Measurements from ENCODE around the gene TBC1D16.
A peak's percentile ranks its signal among the peaks of the same experiment; 100 is the strongest.
"Not testable (repeated sequence)": the region's sequence is repeated elsewhere in the genome, so short reads cannot be mapped to it uniquely, and the experiment has no call there.

TBC1D16 gene

GRCh38 chr17:79974566-79975497 is 60.8 kb downstream of the TBC1D16 start:
- no peak for DNase-seq (ENCODE audit: low spot score)

GRCh38 chr17:79971651-79972050 is 64.0 kb downstream of the TBC1D16 start:
- DNase-seq (ENCODE audit: low spot score) = no peak

GRCh38 chr17:79970576-79971068 is 65.0 kb downstream of the TBC1D16 start:
- DNase-seq (ENCODE audit: low spot score) = peak; percentile 85

- no peak for DNase-seq (ENCODE audit: low spot score)
Observed at GRCh38 chr17:79969906-79970305, 65.8 kb downstream of the TBC1D16 start.

- DNase-seq (ENCODE audit: low spot score) = no peak
Observed at GRCh38 chr17:79968116-79968515, 67.6 kb downstream of the TBC1D16 start.

GRCh38 chr17:79966681-79967080 is 69.0 kb downstream of the TBC1D16 start:
- no peak for DNase-seq (ENCODE audit: low spot score)

GRCh38 chr17:79965806-79966205 is 69.9 kb downstream of the TBC1D16 start:
- peak; percentile 77 for DNase-seq (ENCODE audit: low spot score)

- DNase-seq (ENCODE audit: low spot score) = not testable (repeated sequence)
Observed at GRCh38 chr17:79962467-79962866, 73.2 kb downstream of the TBC1D16 start.

- DNase-seq (ENCODE audit: low spot score) = not testable (repeated sequence)
Observed at GRCh38 chr17:79961567-79961966, 74.1 kb downstream of the TBC1D16 start.

- DNase-seq (ENCODE audit: low spot score) = no peak
Observed at GRCh38 chr17:79960788-79961522, 74.7 kb downstream of the TBC1D16 start.

GRCh38 chr17:79959042-79959441 is 76.6 kb downstream of the TBC1D16 start:
- no peak for DNase-seq (ENCODE audit: low spot score)

- DNase-seq (ENCODE audit: low spot score) = no peak
Observed at GRCh38 chr17:79956853-79957252, 78.8 kb downstream of the TBC1D16 start.

GRCh38 chr17:79956441-79956735 is 79.3 kb downstream of the TBC1D16 start:
- not testable (repeated sequence) for DNase-seq (ENCODE audit: low spot score)

- DNase-seq (ENCODE audit: low spot score) = no peak
Observed at GRCh38 chr17:79955691-79956440, 79.8 kb downstream of the TBC1D16 start.

GRCh38 chr17:79955167-79955549 is 80.5 kb downstream of the TBC1D16 start:
- no peak for DNase-seq (ENCODE audit: low spot score)

GRCh38 chr17:79954281-79955166 is 81.1 kb downstream of the TBC1D16 start:
- no peak for DNase-seq (ENCODE audit: low spot score)

- no peak for DNase-seq (ENCODE audit: low spot score)
Observed at GRCh38 chr17:79953335-79953734, 82.3 kb downstream of the TBC1D16 start.

GRCh38 chr17:79952901-79953300 is 82.8 kb downstream of the TBC1D16 start:
- no peak for DNase-seq (ENCODE audit: low spot score)

- no peak for DNase-seq (ENCODE audit: low spot score)
Observed at GRCh38 chr17:79952265-79952877, 83.3 kb downstream of the TBC1D16 start.

- peak; percentile 84 for DNase-seq (ENCODE audit: low spot score)
Observed at GRCh38 chr17:79951361-79952264, 84.1 kb downstream of the TBC1D16 start.
